Neuronal stem cell (in vitro differentiated cells): ENCODE measurements around the gene KRTAP10-1.

Experiments used
- DNase-seq: peaks from one replicate; pipeline ENCODE4 v3.0.0-alpha.2; 2013; ENCODE audit warnings: low spot score
- H2AFZ ChIP-seq: one replicate; pipeline ENCODE4 v1.6.1; 2013; ENCODE audit warnings: mild to moderate bottlenecking, low read length, inconsistent platforms
- H2AK5ac ChIP-seq: 2 replicates; pipeline ENCODE4 v1.6.1; 2013; ENCODE audit warnings: low read depth, mild to moderate bottlenecking, inconsistent platforms, low read length, moderate library complexity, mixed read lengths
- H2BK120ac ChIP-seq: 2 replicates; pipeline ENCODE4 v1.6.1; 2013; ENCODE audit warnings: low read depth, mild to moderate bottlenecking, inconsistent platforms, low read length, moderate library complexity, mixed read lengths
- H2BK12ac ChIP-seq: one replicate; pipeline ENCODE4 v1.6.1; 2013; ENCODE audit warnings: low read length, inconsistent platforms
- H2BK15ac ChIP-seq: 2 replicates; pipeline ENCODE4 v1.6.1; 2013; ENCODE audit warnings: mild to moderate bottlenecking, low read length, inconsistent platforms, mixed read lengths
- H2BK5ac ChIP-seq: one replicate; pipeline ENCODE4 v1.6.1; 2013; ENCODE audit warnings: inconsistent platforms, mild to moderate bottlenecking, low read length, moderate library complexity
- H3K14ac ChIP-seq: one replicate; pipeline ENCODE4 v1.6.1; 2013; ENCODE audit warnings: low read length, inconsistent platforms
- H3K18ac ChIP-seq: 2 replicates; pipeline ENCODE4 v1.6.1; 2013; ENCODE audit warnings: low read length, inconsistent platforms
- H3K23ac ChIP-seq: 2 replicates; pipeline ENCODE4 v1.6.1; 2013; ENCODE audit warnings: low read depth, mild to moderate bottlenecking, mixed read lengths, low read length, inconsistent platforms; ENCODE audit not compliant: poor library complexity
- H3K27ac ChIP-seq: replicated peaks from 3 replicates; pipeline ENCODE4 v1.5.1; 2013; ENCODE audit warnings: low read length, inconsistent platforms
- H3K27me3 ChIP-seq, 3 experiments: 2 replicates each; pipeline ENCODE4 v1.6.1; 2013; ENCODE audit warnings: low read length in 3 of 3, mild to moderate bottlenecking in 2 of 3, inconsistent platforms in 1 of 3, low read depth in 1 of 3, mixed read lengths in 1 of 3, moderate library complexity in 1 of 3; ENCODE audit not compliant: control insufficient read depth in 3 of 3, insufficient read depth in 3 of 3
- H3K36me3 ChIP-seq, 2 donors: replicated peaks in 1 of 2; 2 replicates each; pipeline ENCODE4 v1.6.1; 2013; ENCODE audit warnings: low read length in 2 of 2; ENCODE audit not compliant: control insufficient read depth in 2 of 2, insufficient read depth in 2 of 2
- H3K4ac ChIP-seq: 2 replicates; pipeline ENCODE4 v1.6.1; 2013; ENCODE audit warnings: inconsistent platforms, mild to moderate bottlenecking, low read length, moderate library complexity
- H3K4me1 ChIP-seq, 2 donors: 1 replicate in 1 of 2; 2 replicates in 1 of 2; pipeline ENCODE4 v1.6.1; 2013; ENCODE audit warnings: low read length in 2 of 2, low read depth in 1 of 2; ENCODE audit not compliant: control insufficient read depth in 2 of 2, insufficient read depth in 1 of 2
- H3K4me2 ChIP-seq: one replicate; pipeline ENCODE4 v1.6.1; 2013; ENCODE audit warnings: mild to moderate bottlenecking, low read length, inconsistent platforms; ENCODE audit not compliant: insufficient read depth, poor library complexity, severe bottlenecking
- H3K4me3 ChIP-seq, 2 donors: 2 replicates each; pipeline ENCODE4 v1.5.1; 2013; ENCODE audit warnings: low read length in 2 of 2, mild to moderate bottlenecking in 2 of 2, inconsistent platforms in 1 of 2, moderate library complexity in 1 of 2
- H3K79me1 ChIP-seq: one replicate; pipeline ENCODE4 v1.6.1; 2013; ENCODE audit warnings: low read depth, mild to moderate bottlenecking, inconsistent platforms, low read length, moderate library complexity
- H3K9ac ChIP-seq: one replicate; pipeline ENCODE4 v1.6.1; 2013; ENCODE audit warnings: mild to moderate bottlenecking, low read depth, low read length, inconsistent platforms; ENCODE audit not compliant: poor library complexity
- H3K9me3 ChIP-seq, 2 donors: replicated peaks in 1 of 2; 2 replicates each; pipeline versions ENCODE3 to v1.6.1; 2013; ENCODE audit warnings: low read length in 2 of 2, mild to moderate bottlenecking in 2 of 2, inconsistent platforms in 1 of 2, low read depth in 1 of 2, mixed read lengths in 1 of 2, moderate library complexity in 1 of 2; ENCODE audit not compliant: control insufficient read depth in 2 of 2, insufficient read depth in 1 of 2
- H4K8ac ChIP-seq: one replicate; pipeline ENCODE4 v1.6.1; 2013; ENCODE audit warnings: low read depth, mild to moderate bottlenecking, inconsistent platforms, low read length, moderate library complexity
- H4K91ac ChIP-seq: one replicate; pipeline ENCODE4 v1.6.1; 2013; ENCODE audit warnings: low read length, low read depth, mild to moderate bottlenecking, inconsistent platforms; ENCODE audit not compliant: poor library complexity
- WGBS, 2 donors: extraction: QIAGEN DNeasy Blood & Tissue Kit; methylation state at CpG; one replicate each; pipeline ENCODE4 v1.1.7; 2013; ENCODE audit warnings: missing lambda C conversion rate in 2 of 2, mixed read lengths in 1 of 2; ENCODE audit not compliant: insufficient read length in 2 of 2, insufficient replicate concordance in 1 of 2; ENCODE audit errors: extremely low coverage in 2 of 2; 5-methylcytosine and 5-hydroxymethylcytosine counted together

KRTAP10-1 gene

GRCh38 chr21:44526096-44526997 is 13.6 kb downstream of the KRTAP10-1 start:
- no peak overlapping the region for H4K8ac ChIP-seq
- no peak overlapping the region for H3K23ac ChIP-seq
- no peak overlapping the region for H3K4ac ChIP-seq
- H3K4me3 ChIP-seq: no peak overlapping the region
- no CpG with 5 or more reads among the region's 12 CpGs for WGBS, 2 donors
- no peaks in the 10 kb centered on the region for H3K36me3 ChIP-seq
- H2BK15ac ChIP-seq: no peak overlapping the region
- H3K14ac ChIP-seq: no peak overlapping the region
- DNase-seq: no peak
- no peak overlapping the region for H2BK5ac ChIP-seq
- H3K18ac ChIP-seq: peak overlapping the region; percentile 1
- no peak overlapping the region for H2BK12ac ChIP-seq
- no peak overlapping the region for H3K4me2 ChIP-seq
- H4K91ac ChIP-seq: no peak overlapping the region
- H3K27me3 ChIP-seq: peaks cover 0 to 7% (median 0%) of the 10 kb centered on the region in 3 experiments
- no peak overlapping the region for H3K9ac ChIP-seq
- no peak overlapping the region for H2AFZ ChIP-seq
- H2AK5ac ChIP-seq: no peak overlapping the region
- H3K4me1 ChIP-seq: no peaks in the 10 kb centered on the region
- H3K9me3 ChIP-seq: peaks cover 0 to 6% of the 10 kb centered on the region in 2 donors
- H3K27ac ChIP-seq: no peak overlapping the region
- H2BK120ac ChIP-seq: no peak overlapping the region
- no peaks in the 10 kb centered on the region for H3K79me1 ChIP-seq

DNA sequence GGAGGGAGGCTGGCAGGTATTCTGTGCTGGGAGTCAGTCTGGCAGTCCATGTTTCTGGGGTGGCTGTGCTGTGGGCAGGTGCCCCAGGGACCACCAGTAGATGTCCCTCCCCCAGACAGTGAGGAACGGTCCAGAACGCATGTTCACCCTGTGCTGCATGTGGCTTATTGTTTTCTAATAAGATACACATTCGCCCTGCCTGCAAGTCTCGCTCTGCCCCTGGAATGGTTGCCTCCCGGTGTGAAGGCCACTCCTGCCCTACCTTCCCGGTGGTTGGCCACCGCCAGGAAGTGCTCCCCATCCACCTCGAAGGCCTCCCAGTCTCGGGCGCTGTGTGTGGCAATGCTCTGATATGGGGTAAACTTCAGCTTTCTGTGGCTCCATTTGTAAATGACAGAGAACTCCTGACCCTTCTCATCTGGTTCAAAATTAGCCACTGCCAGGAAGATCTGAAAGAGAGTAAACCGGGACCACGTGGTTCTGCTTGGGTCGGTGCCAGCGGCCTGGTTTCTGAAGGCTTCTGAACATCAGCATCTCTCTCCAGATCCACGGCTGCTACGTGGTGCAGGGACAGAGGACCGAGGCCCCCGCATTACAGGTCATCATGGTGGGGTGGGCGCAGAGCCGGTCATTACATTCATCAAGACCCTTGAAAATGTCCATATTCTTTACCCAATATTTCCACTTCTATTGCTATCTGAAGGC is 14.5 kb downstream of the KRTAP10-1 start:
- no peak overlapping the region for H2BK120ac ChIP-seq
- no peaks in the 10 kb centered on the region for H3K79me1 ChIP-seq
- H3K4ac ChIP-seq: no peak overlapping the region
- H3K36me3 ChIP-seq: no peaks in the 10 kb centered on the region
- H2AFZ ChIP-seq: no peak overlapping the region
- H3K4me2 ChIP-seq: no peak overlapping the region
- peak overlapping the region; percentile 52 for H2BK15ac ChIP-seq
- no peaks in the 10 kb centered on the region for H3K27me3 ChIP-seq
- WGBS, 2 donors: no CpG with 5 or more reads among the region's 20 CpGs
- H3K14ac ChIP-seq: no peak overlapping the region
- H3K9me3 ChIP-seq: peaks cover 0 to 6% of the 10 kb centered on the region in 2 donors
- peak overlapping the region; percentile 30 for H2AK5ac ChIP-seq
- no peak for DNase-seq
- H3K4me1 ChIP-seq: no peaks in the 10 kb centered on the region
- no peak overlapping the region for H4K91ac ChIP-seq
- peak overlapping the region; percentile 10 for H3K9ac ChIP-seq
- H2BK12ac ChIP-seq: no peak overlapping the region
- no peak overlapping the region for H3K4me3 ChIP-seq
- H3K18ac ChIP-seq: peak overlapping the region; percentile 48
- H3K23ac ChIP-seq: peak overlapping the region; percentile 14
- no peak overlapping the region for H3K27ac ChIP-seq
- no peak overlapping the region for H2BK5ac ChIP-seq
- peak overlapping the region; percentile 98 for H4K8ac ChIP-seq

- no peak overlapping the region for H2BK5ac ChIP-seq
- H3K4ac ChIP-seq: no peak overlapping the region
- no peaks in the 10 kb centered on the region for H3K36me3 ChIP-seq
- no peak for DNase-seq
- H3K23ac ChIP-seq: no peak overlapping the region
- no peak overlapping the region for H2BK120ac ChIP-seq
- no peak overlapping the region for H4K8ac ChIP-seq
- no peak overlapping the region for H4K91ac ChIP-seq
- H3K4me2 ChIP-seq: no peak overlapping the region
- no peaks in the 10 kb centered on the region for H3K27me3 ChIP-seq
- H3K4me1 ChIP-seq: no peaks in the 10 kb centered on the region
- H2BK15ac ChIP-seq: no peak overlapping the region
- no peak overlapping the region for H3K18ac ChIP-seq
- H2AK5ac ChIP-seq: no peak overlapping the region
- no peak overlapping the region for H3K9ac ChIP-seq
- peak overlapping the region in 1 of 2 donors; percentile 25 for H3K4me3 ChIP-seq
- no peak overlapping the region for H3K14ac ChIP-seq
- peaks cover 0 to 6% of the 10 kb centered on the region in 2 donors for H3K9me3 ChIP-seq
- H3K27ac ChIP-seq: no peak overlapping the region
- WGBS, 2 donors: no CpG with 5 or more reads among the region's 2 CpGs
- H2BK12ac ChIP-seq: no peak overlapping the region
- H3K79me1 ChIP-seq: no peaks in the 10 kb centered on the region
- no peak overlapping the region for H2AFZ ChIP-seq
Observed at GRCh38 chr21:44524414-44525371, 15.3 kb downstream of the KRTAP10-1 start.
